ENCODE measurements around the gene DNAI1.

- TF ChIP-seq CTCF (IDR thresholded peaks at IDR 0.05) (no peak), POLR2A (IDR thresholded peaks at IDR 0.05) (no peak), EP300 (IDR thresholded peaks at IDR 0.05) (no peak)
Measured at GRCh38 chr9:34486572-34486971, 28.0 kb downstream of the DNAI1 start.

Measured in tibial nerve (tissue), 4 donors.